ENCODE results near the gene FCHSD2.
"Not testable (repeated sequence)": the region's sequence is repeated elsewhere in the genome, so short reads cannot be mapped to it uniquely, and the experiment has no call there.

FCHSD2 gene

GRCh38 chr11:72951888-72952287 lies 190.2 kb downstream of the FCHSD2 start:
- intact Hi-C loops (cut with DNase I) = no loop called here
- DNase-seq = no peak

DNA sequence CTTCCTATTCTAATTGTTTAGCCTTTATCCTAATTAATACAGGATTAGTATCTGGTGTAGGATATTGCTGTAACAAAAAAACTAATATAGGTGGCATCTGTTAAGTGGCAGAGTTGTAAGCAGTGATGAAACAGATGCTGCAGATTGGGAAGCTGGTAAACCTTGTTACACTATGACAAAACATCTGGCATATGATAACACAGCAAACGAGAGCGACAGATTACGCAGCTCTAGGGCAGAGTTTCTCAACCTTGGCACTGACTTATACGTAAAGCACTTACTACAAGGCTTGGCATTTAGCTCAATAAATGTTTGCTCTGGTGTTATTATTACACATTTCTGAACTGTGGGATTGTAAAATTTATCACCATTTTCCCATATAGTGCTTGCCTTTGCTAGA lies 190.9 kb downstream of the FCHSD2 start:
- intact Hi-C loops (cut with DNase I) = no loop called here
- no peak for DNase-seq

DNA sequence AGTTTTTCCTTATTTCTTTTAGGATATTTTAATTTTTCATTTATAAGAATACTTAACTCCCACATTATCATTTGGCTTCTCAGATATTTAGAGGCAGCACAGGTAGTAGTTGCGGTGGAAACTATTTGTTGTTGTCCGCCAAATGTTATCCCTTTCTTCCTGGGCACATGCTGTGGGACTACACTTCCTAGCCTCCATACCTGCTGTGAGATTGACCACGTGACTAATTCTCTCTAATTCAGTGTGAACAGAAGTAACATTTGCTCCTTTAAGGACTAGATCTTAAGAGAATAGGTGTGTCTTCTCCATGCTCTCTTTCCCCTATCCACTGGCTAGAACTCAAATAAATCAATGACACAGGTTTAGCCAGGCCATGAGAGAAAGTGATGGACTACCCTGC lies 191.4 kb downstream of the FCHSD2 start:
- intact Hi-C loops (cut with DNase I) = no loop called here
- DNase-seq = no peak

DNA sequence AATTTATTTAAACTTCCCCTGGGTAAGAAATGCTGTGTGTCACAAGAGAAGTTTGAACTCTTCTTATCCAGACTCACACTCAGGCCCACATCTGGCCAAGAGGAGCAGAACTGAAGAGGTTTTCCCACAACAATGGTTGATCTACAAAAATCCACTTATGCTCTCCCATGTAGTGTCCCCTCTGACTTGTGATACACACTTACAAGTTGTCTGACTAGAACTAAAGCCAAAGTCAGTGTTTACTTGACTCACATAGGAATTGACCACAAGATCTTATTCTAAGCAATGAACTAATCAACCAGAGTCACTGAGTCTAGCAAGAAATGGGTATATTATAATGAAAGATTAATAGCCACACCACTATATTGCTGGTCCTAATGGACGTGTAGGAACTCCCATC lies 194.9 kb downstream of the FCHSD2 start:
- intact Hi-C loops (cut with DNase I) = no loop called here
- no peak for DNase-seq

DNA sequence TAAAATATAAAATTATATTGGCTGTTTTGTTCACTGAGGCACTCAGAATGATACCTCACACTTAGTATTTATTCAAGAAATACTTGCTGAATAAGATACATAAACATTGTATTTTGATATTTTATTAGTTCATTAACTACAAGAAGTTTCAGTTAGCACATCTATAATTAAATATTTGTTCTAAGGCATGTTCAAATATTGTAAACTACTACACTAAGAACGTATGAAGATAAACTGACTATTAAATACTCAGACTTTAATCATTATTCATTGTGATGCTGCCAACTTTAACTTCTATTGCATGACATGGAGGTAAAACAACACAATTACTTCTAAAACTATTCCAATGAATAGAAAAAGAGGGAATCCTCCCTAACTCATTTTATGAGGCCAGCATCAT lies 198.5 kb downstream of the FCHSD2 start:
- intact Hi-C loops (cut with DNase I) = no loop called here
- no peak for DNase-seq

DNA sequence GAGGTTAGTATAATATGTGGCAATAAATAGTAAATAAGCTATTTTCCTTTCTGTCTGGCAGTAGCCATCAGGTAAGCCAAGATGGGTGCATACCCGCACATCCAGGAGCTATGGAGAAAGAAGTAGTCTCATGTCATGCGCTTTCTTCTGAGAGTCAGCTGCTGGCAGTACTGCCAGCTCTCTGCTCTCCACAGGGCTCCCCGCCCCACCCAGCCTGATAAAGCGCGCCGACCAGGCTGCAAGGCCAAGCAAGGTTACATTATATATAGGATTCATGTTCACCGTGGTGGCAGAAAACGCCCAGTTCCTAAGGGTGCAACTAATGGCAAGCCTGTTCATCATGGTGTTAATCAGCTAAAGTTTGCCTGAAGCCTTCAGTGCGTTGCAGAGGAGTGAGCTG lies 201.7 kb downstream of the FCHSD2 start:
- no peak for DNase-seq
- intact Hi-C loops (cut with DNase I) = no loop called here

- no peak for DNase-seq
- intact Hi-C loops (cut with DNase I) = no loop called here
These were observed 203.1 kb downstream of the FCHSD2 start for GRCh38 chr11:72939031-72939430.

DNA sequence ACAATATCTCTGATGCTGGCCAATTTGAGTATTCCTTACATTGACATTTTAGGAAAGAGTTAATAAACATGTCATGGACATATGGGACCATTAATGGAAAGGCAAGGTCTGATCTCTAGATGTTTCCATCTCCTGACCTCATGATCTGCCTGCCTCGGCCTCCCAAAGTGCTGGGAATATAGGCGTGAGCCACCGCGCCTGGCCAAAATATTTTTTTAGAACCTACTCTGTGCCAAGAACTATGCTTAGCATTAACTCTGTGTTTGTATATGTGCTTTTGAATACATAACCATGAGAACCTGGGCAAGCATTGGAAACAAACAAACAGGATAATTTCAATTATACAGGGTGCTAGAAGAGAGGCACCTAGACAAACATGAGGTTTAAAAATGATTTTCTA lies 204.7 kb downstream of the FCHSD2 start:
- intact Hi-C loops (cut with DNase I) = no loop called here
- no peak for DNase-seq

DNA sequence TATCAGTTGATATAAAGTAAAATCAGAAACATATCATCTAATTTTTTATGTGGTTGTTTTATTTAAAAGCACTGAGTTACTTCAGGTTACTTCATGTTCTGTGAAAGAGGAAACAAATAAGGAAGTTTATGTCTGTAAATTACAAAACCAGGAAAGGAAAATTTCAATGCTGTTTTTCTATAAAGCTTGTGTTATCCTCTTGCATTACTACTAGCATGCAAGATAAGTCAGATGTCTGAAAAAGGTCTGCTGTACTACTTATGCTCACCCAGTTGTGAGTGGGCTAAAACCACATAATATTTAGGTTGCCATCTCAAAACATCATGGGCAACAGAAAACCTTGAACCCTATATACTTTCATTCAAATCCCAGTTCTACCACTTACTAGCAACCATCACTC lies 206.4 kb downstream of the FCHSD2 start:
- DNase-seq = no peak
- intact Hi-C loops (cut with DNase I) = no loop called here

GRCh38 chr11:72932132-72932570 lies 210.0 kb downstream of the FCHSD2 start:
- no peak for DNase-seq
- intact Hi-C loops (cut with DNase I) = no loop called here

DNA sequence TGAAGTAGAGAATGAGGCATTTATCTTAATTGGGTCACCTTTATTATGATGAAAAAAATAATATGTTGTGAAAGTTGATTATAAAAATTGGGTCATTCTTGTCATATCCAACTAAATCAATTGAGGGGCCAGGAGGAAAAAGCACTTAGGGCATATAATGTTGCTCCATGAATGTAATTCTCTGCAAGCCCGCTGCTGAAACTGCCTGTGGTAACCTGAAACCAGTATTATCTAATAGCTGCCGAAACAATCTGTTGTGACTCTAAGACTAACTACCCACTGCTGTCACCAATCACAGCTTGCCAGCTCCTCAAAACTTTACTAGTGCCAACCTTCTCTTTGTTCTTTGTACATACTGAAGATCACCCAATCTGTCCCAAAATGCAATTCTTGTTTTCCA lies 212.1 kb downstream of the FCHSD2 start:
- intact Hi-C loops (cut with DNase I) = no loop called here
- DNase-seq = no peak

GRCh38 chr11:72929256-72929655 lies 212.9 kb downstream of the FCHSD2 start:
- intact Hi-C loops (cut with DNase I) = no loop called here

DNA sequence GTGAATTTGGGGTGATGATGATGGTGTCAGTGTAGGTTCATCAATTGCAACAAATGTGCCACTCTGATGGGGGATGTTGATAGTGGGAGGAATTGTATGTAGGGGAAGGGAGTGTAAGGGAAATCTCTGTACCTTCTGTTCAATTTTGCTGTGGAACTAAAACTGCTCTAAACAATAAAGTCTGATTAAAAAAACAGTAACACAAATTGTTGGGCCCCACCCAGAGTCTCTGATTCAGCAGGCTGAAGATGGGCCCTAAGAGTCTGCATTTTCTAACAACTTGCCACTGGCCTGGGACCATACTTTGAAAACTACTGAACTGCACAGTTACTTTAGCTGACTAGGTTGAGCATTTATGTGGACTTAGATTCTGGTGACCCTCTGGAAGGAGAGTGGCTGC lies 214.7 kb downstream of the FCHSD2 start:
- no peak for DNase-seq
- intact Hi-C loops (cut with DNase I) = no loop called here

More at GRCh38 chr11:72929256-72929655, 212.9 kb downstream of the FCHSD2 start:
- no peak for DNase-seq

DNA sequence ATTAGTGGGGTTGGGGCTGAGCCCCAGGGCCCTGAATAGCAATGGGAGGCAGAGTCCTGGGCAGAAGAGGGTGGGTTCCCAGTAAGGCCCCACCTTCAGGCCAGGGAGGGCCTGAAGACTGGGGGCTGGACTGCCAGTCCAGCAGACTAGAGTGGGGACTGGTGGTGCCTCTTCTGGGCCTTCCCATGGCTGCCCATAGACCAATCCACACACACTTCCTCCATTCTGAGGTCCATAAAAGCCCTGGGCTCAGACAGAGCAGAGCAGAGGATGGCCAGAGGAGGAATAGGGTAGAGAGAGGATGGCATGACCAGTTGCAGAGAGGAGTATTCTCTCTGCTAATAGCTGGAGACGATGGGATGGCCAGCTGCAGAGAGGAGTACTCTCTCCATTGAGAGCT lies 216.0 kb downstream of the FCHSD2 start:
- DNase-seq = no peak
- intact Hi-C loops (cut with DNase I) = no loop called here

- peak in 1 of 10 donors; percentile 62 for DNase-seq
- intact Hi-C loops (cut with DNase I) = no loop called here
These were observed 216.5 kb downstream of the FCHSD2 start for GRCh38 chr11:72925656-72926055.

DNA sequence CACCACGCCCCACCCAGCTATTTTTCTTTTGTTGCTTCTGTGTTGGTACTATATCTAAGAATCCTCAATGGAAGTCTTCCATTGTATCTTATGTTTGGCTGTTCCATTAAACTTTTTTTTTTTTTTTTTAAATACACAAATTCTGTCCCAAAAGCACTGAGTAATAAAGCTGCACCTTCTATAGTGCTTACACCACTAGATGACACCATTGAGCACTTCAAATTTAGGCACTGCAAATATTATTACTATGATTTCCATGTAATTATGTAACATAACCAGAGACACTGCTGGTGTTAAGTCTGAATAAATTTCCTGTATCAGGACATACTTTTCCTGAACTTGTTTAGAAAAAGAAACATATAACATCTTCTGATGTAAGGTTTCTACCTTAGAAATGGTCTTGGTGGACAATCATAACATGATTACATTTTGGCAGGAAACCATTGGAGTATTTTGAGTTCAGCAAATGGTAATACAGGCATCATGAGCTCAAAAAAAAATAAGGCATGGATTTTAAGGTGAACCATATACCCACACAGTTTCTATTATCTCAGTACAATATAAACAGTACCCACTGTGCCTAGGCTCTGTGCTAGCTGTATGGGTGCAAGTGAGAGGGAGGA lies 217.4 kb downstream of the FCHSD2 start:
- intact Hi-C loops (cut with DNase I) = loop anchor here (5.0 kb wide), 2 partner anchors 218 to 318 kb away; partner anchors contain the start of gene FCHSD2
- no peak for DNase-seq

DNA sequence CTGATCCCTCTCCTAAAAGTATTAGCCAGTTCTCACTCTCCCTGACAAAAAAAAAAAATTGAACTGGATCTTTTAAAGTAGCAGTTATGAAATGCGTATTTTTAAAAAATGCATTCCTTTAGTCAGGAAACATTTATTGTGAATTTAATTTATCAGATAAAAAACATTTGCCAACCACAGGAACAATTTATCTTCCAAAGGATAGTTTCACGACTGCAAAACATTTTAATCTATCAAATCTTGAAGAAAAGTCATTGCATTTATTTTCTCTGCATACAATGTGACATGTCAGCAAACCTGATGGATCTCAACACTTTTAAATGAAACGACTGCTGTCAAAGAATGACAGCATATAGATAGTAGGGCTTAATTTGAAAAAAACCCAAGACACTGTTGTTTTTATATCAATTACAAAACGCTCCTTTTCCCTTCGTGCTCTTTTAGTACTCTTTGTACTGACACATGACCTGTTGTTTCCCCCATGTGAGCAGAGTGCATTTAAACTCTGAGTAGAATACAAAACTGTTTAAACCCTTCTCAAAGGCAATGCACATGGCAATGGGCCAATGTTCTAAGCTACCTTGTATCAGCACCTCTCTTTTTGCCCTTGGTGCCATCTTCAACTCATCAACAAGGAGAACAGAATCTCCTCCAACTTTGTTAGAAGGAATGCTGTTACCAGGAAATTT lies 220.9 kb downstream of the FCHSD2 start:
- intact Hi-C loops (cut with DNase I) = loop anchor here (5.0 kb wide), 2 partner anchors 221 to 321 kb away; partner anchors contain the start of gene FCHSD2
- no peak for DNase-seq

- intact Hi-C loops (cut with DNase I) = loop anchor here (5.0 kb wide), 2 partner anchors 222 to 322 kb away; partner anchors contain the start of gene FCHSD2
- no peak for DNase-seq
These were observed 222.1 kb downstream of the FCHSD2 start for GRCh38 chr11:72920001-72920400.

- intact Hi-C loops (cut with DNase I) = no loop called here
These were observed 223.3 kb downstream of the FCHSD2 start for GRCh38 chr11:72918851-72919250.

GRCh38 chr11:72912253-72912652 lies 229.9 kb downstream of the FCHSD2 start:
- no peak for DNase-seq
- intact Hi-C loops (cut with DNase I) = no loop called here

More at GRCh38 chr11:72918851-72919250, 223.3 kb downstream of the FCHSD2 start:
- DNase-seq = no peak

DNA sequence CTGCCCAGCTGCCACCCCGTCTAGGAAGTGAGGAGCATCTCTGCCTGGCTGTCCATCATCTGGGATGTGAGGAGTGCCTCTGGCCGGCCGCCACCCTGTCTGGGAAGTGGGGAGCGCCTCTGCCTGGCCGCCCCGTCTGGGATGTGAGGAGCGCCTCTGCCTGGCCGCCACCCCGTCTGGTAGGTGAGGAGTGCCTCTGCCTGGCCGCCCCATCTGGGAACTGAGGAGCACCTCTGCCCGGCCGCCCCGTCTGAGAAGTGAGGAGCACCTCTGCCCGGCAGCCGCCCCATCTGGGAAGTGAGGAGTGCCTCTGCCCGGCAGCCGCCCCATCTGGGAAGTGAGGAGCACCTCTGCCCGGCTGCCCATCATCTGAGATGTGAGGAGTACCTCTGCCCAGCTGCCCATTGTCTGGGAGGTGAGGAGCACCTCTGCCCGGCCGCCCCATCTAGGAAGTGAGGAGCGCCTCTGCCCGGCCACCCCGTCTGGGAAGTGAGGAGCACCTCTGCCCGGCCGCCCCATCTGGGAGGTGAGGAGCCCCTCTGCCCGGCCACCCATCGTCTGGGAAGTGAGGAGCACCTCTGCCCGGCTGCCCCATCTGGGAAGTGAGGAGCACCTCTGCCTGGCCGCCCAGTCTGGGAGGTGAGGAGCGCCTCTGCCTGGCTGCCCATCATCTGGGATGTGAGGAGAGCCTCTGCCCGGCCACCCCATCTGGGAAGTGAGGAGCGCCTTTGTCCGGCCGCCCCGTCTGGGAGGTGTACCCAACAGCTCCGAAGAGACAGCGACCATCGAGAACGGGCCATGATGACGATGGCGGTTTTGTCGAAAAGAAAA lies 232.3 kb downstream of the FCHSD2 start:
- peak in 2 of 10 donors; percentile 34 to 81 for DNase-seq
- intact Hi-C loops (cut with DNase I) = not testable (repeated sequence)

Data from posterior cingulate gyrus (tissue), 11 donors.